ENCODE data around the gene ERFE. TPM values are rescaled to one million over a fixed set of nuclear protein-coding genes. Genes with fewer than 3 reads are reported as not detected.

ERFE gene
- total and polyA plus RNA-seq, 8 donors: 0.14 to 4.9 (median 0.70) TPM; not detected in 2

- Histone ChIP-seq H3K4me1 (no peaks in the 10 kb centered on the region), H3K36me3 (no peaks in the 10 kb centered on the region), H3K9me3 (no peaks in the 10 kb centered on the region), H3K27me3 (no peaks in the 10 kb centered on the region), H3K4me3 (no peak overlapping the region), H3K27ac (no peak overlapping the region)
- no peak for FAIRE-seq
- TF ChIP-seq, protein P1, sequence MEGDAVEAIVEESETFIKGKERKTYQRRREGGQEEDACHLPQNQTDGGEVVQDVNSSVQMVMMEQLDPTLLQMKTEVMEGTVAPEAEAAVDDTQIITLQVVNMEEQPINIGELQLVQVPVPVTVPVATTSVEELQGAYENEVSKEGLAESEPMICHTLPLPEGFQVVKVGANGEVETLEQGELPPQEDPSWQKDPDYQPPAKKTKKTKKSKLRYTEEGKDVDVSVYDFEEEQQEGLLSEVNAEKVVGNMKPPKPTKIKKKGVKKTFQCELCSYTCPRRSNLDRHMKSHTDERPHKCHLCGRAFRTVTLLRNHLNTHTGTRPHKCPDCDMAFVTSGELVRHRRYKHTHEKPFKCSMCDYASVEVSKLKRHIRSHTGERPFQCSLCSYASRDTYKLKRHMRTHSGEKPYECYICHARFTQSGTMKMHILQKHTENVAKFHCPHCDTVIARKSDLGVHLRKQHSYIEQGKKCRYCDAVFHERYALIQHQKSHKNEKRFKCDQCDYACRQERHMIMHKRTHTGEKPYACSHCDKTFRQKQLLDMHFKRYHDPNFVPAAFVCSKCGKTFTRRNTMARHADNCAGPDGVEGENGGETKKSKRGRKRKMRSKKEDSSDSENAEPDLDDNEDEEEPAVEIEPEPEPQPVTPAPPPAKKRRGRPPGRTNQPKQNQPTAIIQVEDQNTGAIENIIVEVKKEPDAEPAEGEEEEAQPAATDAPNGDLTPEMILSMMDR (IDR thresholded peaks at IDR 0.05): no peak
- no peak for ATAC-seq
- intact Hi-C loops (cut with DNase I): no loop called here
- WGBS, 2 donors: 80% methylated on average over 14 of the region's 14 CpGs
- peak in 2 of 6 donors; percentile 36 to 48 for DNase-seq
Measured at GRCh38 chr2:238133499-238134392, 25.0 kb upstream of the ERFE start.

GRCh38 chr2:238134393-238134785 lies 24.4 kb upstream of the ERFE start:
- intact Hi-C loops (cut with DNase I): no loop called here
- ATAC-seq: no peak
- peak in 1 of 6 donors; percentile 52 for DNase-seq
- no peaks in the 10 kb centered on the region for H3K36me3 ChIP-seq
- no peaks in the 10 kb centered on the region for H3K9me3 ChIP-seq
- H3K4me1 ChIP-seq: no peaks in the 10 kb centered on the region
- no peak overlapping the region for H3K4me3 ChIP-seq
- 91 to 93% methylated on average over 11 of the region's 11 CpGs for WGBS, 2 donors
- no peak for FAIRE-seq
- TF ChIP-seq, protein P1 (IDR thresholded peaks at IDR 0.05): no peak
- no peaks in the 10 kb centered on the region for H3K27me3 ChIP-seq
- H3K27ac ChIP-seq: no peak overlapping the region

- Histone ChIP-seq H3K27ac (no peak overlapping the region), H3K27me3 (no peaks in the 10 kb centered on the region), H3K4me3 (no peak overlapping the region), H3K4me1 (no peaks in the 10 kb centered on the region), H3K9me3 (no peaks in the 10 kb centered on the region), H3K36me3 (no peaks in the 10 kb centered on the region)
- ATAC-seq: no peak
- TF ChIP-seq, protein P1 (IDR thresholded peaks at IDR 0.05): no peak
- FAIRE-seq: no peak
- intact Hi-C loops (cut with DNase I): no loop called here
- DNase-seq: peak in 1 of 6 donors; percentile 15
- WGBS, 2 donors: 83 to 84% methylated on average over 15 of the region's 15 CpGs
Measured at GRCh38 chr2:238135601-238136150, 23.1 kb upstream of the ERFE start.

- WGBS, 2 donors: 76 to 77% methylated on average over 14 of the region's 14 CpGs
- H3K4me3 ChIP-seq: no peak overlapping the region
- FAIRE-seq (no peak), ATAC-seq (peak in 3 of 4 donors; percentile 29 to 47 (median 44)), DNase-seq (peak in 4 of 6 donors; percentile 37 to 70 (median 51))
- H3K27ac ChIP-seq: no peak overlapping the region
- no peaks in the 10 kb centered on the region for H3K27me3 ChIP-seq
- intact Hi-C loops (cut with DNase I): no loop called here
- H3K9me3 ChIP-seq: no peaks in the 10 kb centered on the region
- TF ChIP-seq, protein P1 (IDR thresholded peaks at IDR 0.05): no peak
- no peaks in the 10 kb centered on the region for H3K36me3 ChIP-seq
- no peaks in the 10 kb centered on the region for H3K4me1 ChIP-seq
Measured at GRCh38 chr2:238136820-238137537, 21.8 kb upstream of the ERFE start.
